GM19455 (cell line): ENCODE measurements around the gene HSPA14.
"Not testable (repeated sequence)": the region's sequence is repeated elsewhere in the genome, so short reads cannot be mapped to it uniquely, and the experiment has no call there.

Experiments
- ATAC-seq: cut with Tn5 transposase; IDR thresholded peaks from one replicate; pipeline ENCODE4 v1.9.1; 2021; ENCODE audit not compliant: unreplicated experiment

The HSPA14 gene

GRCh38 chr10:14879928-14880193, 41.8 kb downstream of the HSPA14 start:
- no peak for ATAC-seq

GRCh38 chr10:14880229-14880628, 42.1 kb downstream of the HSPA14 start:
- ATAC-seq: no peak

- no peak for ATAC-seq
Measured at GRCh38 chr10:14884082-14884481, 46.0 kb downstream of the HSPA14 start.

- ATAC-seq: no peak
Measured at GRCh38 chr10:14889318-14889717, 51.2 kb downstream of the HSPA14 start.

GRCh38 chr10:14891151-14891550, 53.0 kb downstream of the HSPA14 start:
- no peak for ATAC-seq

GRCh38 chr10:14904316-14904732, 66.2 kb downstream of the HSPA14 start:
- no peak for ATAC-seq

- ATAC-seq: no peak
Measured at GRCh38 chr10:14904864-14905263, 66.8 kb downstream of the HSPA14 start.

- no peak for ATAC-seq
Measured at GRCh38 chr10:14905890-14906289, 67.8 kb downstream of the HSPA14 start.

GRCh38 chr10:14906765-14907164, 68.7 kb downstream of the HSPA14 start:
- no peak for ATAC-seq

- not testable (repeated sequence) for ATAC-seq
Measured at GRCh38 chr10:14907591-14907990, 69.5 kb downstream of the HSPA14 start.

GRCh38 chr10:14909101-14909500, 71.0 kb downstream of the HSPA14 start:
- no peak for ATAC-seq

GRCh38 chr10:14910953-14911352, 72.8 kb downstream of the HSPA14 start:
- no peak for ATAC-seq

- ATAC-seq: no peak
Measured at GRCh38 chr10:14911801-14912200, 73.7 kb downstream of the HSPA14 start.

- ATAC-seq: no peak
Measured at GRCh38 chr10:14916600-14916999, 78.5 kb downstream of the HSPA14 start.

GRCh38 chr10:14917827-14918226, 79.7 kb downstream of the HSPA14 start:
- no peak for ATAC-seq

- no peak for ATAC-seq
Measured at GRCh38 chr10:14918964-14919363, 80.9 kb downstream of the HSPA14 start.
